ENCODE results near the gene TUB.

The TUB gene

GRCh38 chr11:8111636-8112035 lies 30.6 kb downstream of the TUB start:
- no peak for DNase-seq

DNA sequence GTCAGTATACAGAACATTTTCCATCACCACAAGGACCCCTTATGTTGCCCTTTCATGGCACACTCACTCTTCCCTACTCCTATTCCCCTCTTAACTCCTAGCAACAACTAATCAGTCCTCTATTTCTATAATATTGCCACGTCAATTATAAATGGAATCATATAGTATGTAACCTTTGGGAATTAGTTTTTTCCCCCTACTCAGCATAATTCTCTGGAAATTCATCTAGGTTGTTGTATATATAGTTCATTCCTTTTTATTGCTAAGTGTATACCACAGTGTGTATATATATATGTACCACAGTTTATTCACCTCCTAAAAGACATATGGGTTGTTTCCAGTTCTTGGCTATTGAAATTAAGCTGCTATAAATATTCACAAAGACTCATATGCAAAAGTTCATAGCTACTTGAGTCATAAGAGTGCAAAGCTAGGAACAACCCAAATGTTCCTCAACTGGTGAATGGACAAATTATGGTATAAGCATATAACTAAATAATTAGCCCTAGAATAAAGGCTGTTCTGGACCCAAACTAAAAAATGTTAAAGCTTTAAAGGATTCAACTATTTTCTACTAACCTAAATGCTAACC lies 41.3 kb downstream of the TUB start:
- DNase-seq = no peak

- no peak for DNase-seq
Measured at GRCh38 chr11:8126649-8127289, 45.8 kb downstream of the TUB start.

GRCh38 chr11:8127447-8127846 lies 46.4 kb downstream of the TUB start:
- no peak for DNase-seq

- DNase-seq = no peak
Measured at GRCh38 chr11:8138526-8138925, 57.5 kb downstream of the TUB start.

DNA sequence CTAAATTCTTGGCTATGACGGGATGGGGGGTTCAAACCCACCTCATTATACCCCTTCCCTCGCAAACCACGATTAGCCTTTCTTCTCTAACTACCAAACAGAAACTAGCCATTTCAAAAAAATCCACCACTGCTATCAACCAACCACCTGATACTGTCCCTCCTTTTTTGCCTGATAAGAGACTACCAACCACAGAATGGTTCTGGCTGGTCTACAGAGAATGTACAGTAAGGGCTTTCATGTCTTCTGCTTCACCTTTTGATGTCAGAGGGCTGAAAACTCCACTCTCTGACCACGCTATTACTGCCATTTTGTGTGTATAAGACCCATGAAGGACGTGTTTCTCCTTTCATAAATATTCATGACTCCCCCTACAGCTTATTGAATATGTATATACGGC lies 68.7 kb downstream of the TUB start:
- DNase-seq = no peak

Data from NCI-H1092 (cell line).